Breast epithelium (tissue), 3 donors: ENCODE data around the gene CCT8.

Source experiments
- CTCF ChIP-seq, 3 donors: fragments of 450-650 bp; IDR thresholded peaks; one replicate each; pipeline ENCODE4 v1.5.1; 2016 to 2017; ENCODE audit warnings: antibody characterized with exemption in 3 of 3, mild to moderate bottlenecking in 3 of 3, moderate library complexity in 3 of 3
- POLR2A ChIP-seq: fragments of 450-650 bp; IDR thresholded peaks from one replicate; pipeline ENCODE4 v1.6.1; 2016; ENCODE audit warnings: antibody characterized with exemption, mild to moderate bottlenecking, moderate library complexity
- POLR2AphosphoS5 ChIP-seq, 3 donors: sonication (generic); formaldehyde crosslinking; IDR thresholded peaks; one replicate each; pipeline ENCODE4 v1.6.1; 2017; ENCODE audit warnings: antibody characterized with exemption in 3 of 3

- TF ChIP-seq POLR2AphosphoS5 (IDR thresholded peaks at IDR 0.05) (no peak), CTCF (IDR thresholded peaks at IDR 0.05) (no peak), POLR2A (no peak)
Measured at GRCh38 chr21:29098156-29098555, 24.7 kb upstream of the CCT8 start.
